Measurements from ENCODE around the gene MKRN2. TPM values are rescaled to one million over a fixed set of nuclear protein-coding genes. Genes with fewer than 3 reads are reported as not detected.

The MKRN2 gene
- total and polyA plus RNA-seq, 2 donors (not counting 3 experiments of a cell fraction or from before 2014, with no cell fraction given), result 27.3 to 29.9 TPM

- FAIRE-seq (no peak), DNase-seq (ENCODE audit: low read depth, low spot score) (no peak)
- Histone ChIP-seq H4K20me1 (replicated peaks; ENCODE audit: control insufficient read depth, extremely low read depth, insufficient read depth, low read length) (peaks cover 3% of the 10 kb centered on the region), H3K9me1 (replicated peaks; ENCODE audit: control insufficient read depth, extremely low read depth, insufficient read depth, low read length) (no peaks in the 10 kb centered on the region), H3K9ac (replicated peaks; ENCODE audit: extremely low read depth, insufficient read depth, low read length) (no peak overlapping the region), H2AFZ (ENCODE audit: low read depth, low read length) (no peak overlapping the region), H3K4me1 (ENCODE audit: control insufficient read depth, extremely low read depth, insufficient read depth, low read length) (no peaks in the 10 kb centered on the region), H3K4me3 (replicated peaks in 1 of 3; ENCODE audit: insufficient read depth in 1 of 3, low read depth in 1 of 3, low read length in 3 of 3) (no peak overlapping the region), H3K36me3 (ENCODE audit: control insufficient read depth in 2 of 2, extremely low read depth in 1 of 2, insufficient read depth in 2 of 2, low read length in 2 of 2) (peaks cover 30 to 42% of the 10 kb centered on the region in 2 experiments), H3K4me2 (ENCODE audit: insufficient read depth, low read length) (no peak overlapping the region), H3K27me3 (ENCODE audit: control insufficient read depth in 2 of 2, insufficient read depth in 2 of 2, low read length in 2 of 2) (no peaks in the 10 kb centered on the region), H3K9me3 (replicated peaks; ENCODE audit: control insufficient read depth, insufficient read depth, low read length) (no peaks in the 10 kb centered on the region), H3K79me2 (ENCODE audit: control insufficient read depth, insufficient read depth, low read length) (peaks cover 16% of the 10 kb centered on the region), H3K27ac (ENCODE audit: insufficient read depth, low read depth, low read length) (no peak overlapping the region)
- CTCF ChIA-PET, result no interaction called here
- intact Hi-C loops (cut with micrococcal nuclease) (no loop called here), dilution Hi-C loops (cut with MboI; ENCODE audit: extremely low pct_ligation_motif_present, low sequenced_read_pairs) (no loop called here)
- TF ChIP-seq POLR2A (IDR thresholded peaks at IDR 0.05; ENCODE audit: low read depth, low read length), result no peak
- TF ChIP-seq, protein P1, sequence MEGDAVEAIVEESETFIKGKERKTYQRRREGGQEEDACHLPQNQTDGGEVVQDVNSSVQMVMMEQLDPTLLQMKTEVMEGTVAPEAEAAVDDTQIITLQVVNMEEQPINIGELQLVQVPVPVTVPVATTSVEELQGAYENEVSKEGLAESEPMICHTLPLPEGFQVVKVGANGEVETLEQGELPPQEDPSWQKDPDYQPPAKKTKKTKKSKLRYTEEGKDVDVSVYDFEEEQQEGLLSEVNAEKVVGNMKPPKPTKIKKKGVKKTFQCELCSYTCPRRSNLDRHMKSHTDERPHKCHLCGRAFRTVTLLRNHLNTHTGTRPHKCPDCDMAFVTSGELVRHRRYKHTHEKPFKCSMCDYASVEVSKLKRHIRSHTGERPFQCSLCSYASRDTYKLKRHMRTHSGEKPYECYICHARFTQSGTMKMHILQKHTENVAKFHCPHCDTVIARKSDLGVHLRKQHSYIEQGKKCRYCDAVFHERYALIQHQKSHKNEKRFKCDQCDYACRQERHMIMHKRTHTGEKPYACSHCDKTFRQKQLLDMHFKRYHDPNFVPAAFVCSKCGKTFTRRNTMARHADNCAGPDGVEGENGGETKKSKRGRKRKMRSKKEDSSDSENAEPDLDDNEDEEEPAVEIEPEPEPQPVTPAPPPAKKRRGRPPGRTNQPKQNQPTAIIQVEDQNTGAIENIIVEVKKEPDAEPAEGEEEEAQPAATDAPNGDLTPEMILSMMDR (IDR thresholded peaks at IDR 0.05; ENCODE audit: extremely low read depth in 1 of 2, insufficient read depth in 1 of 2, low read depth in 1 of 2, low read length in 2 of 2), result no peak
- TF ChIP-seq, protein P2, sequence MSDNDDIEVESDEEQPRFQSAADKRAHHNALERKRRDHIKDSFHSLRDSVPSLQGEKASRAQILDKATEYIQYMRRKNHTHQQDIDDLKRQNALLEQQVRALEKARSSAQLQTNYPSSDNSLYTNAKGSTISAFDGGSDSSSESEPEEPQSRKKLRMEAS (IDR thresholded peaks at IDR 0.05; ENCODE audit: insufficient read depth, insufficient read length), result no peak
- no peak for TF ChIP-seq FOS (IDR thresholded peaks at IDR 0.05; ENCODE audit: borderline replicate concordance, insufficient read depth, low read length)
- no peak for TF ChIP-seq EZH2 (IDR thresholded peaks at IDR 0.05; ENCODE audit: borderline replicate concordance, low read depth, low read length, severe bottlenecking)
- no peak for TF ChIP-seq POLR2AphosphoS5 (IDR thresholded peaks at IDR 0.05; ENCODE audit: insufficient read depth, low read depth, low read length)
- TF ChIP-seq MYC (IDR thresholded peaks at IDR 0.05; ENCODE audit: low read depth, low read length), result no peak
- TF ChIP-seq GATA2 (IDR thresholded peaks at IDR 0.05; ENCODE audit: insufficient read depth, insufficient read length, low read depth, low read length), result no peak
- TF ChIP-seq JUN (IDR thresholded peaks at IDR 0.05; ENCODE audit: borderline replicate concordance, insufficient read depth, insufficient read length, low read depth), result no peak
- BruUV-seq (replicated peaks), result no TSS peak
- POLR2A ChIA-PET, result no interaction called here
Measured at GRCh38 chr3:12571986-12572385, 15.1 kb downstream of the MKRN2 start.

Data from endothelial cell of umbilical vein (primary cell).